GM12878 (cell line): Measurements from ENCODE around the gene MAN2A2. TPM values are rescaled to one million over a fixed set of nuclear protein-coding genes. Genes with fewer than 3 reads are reported as not detected.

Experiments used
- ATAC-seq: fragments of 200-7000 bp; cut with Tn5 transposase; 3 replicates; pipeline ENCODE4 v1.9.1; 2020; ENCODE audit warnings: mild to moderate bottlenecking, moderate library complexity
- BruUV-seq: library from RNA; stranded (reverse); fragments of 400-500 nt; replicated peaks from 2 replicates; lab custom pipeline; 2021; lab: Mats Ljungman, UMichigan
- CTCF ChIA-PET: fragments of 300-600 bp; sonication (Branson Sonifier 250); formaldehyde crosslinking; extraction: SDS; loops from one replicate; lab custom pipeline; 2021; ENCODE audit warnings: inconsistent platforms; lab: Yijun Ruan, JAX
- POLR2A ChIA-PET: fragments of 350-600 bp; formaldehyde crosslinking; extraction: SDS; loops from one replicate; lab custom pipeline; 2021; ENCODE audit warnings: inconsistent platforms; lab: Charles Lee
- RAD21 ChIA-PET: fragments of 300-600 bp; sonication (Branson Sonifier 250); formaldehyde crosslinking; loops from one replicate; lab custom pipeline; 2023; ENCODE audit warnings: antibody characterized with exemption; ENCODE audit not compliant: unreplicated experiment; lab: Charles Lee
- SMC1A ChIA-PET: fragments of 300-600 bp; sonication (Branson Sonifier 250); formaldehyde crosslinking; loops from one replicate; lab custom pipeline; 2023; ENCODE audit not compliant: unreplicated experiment, uncharacterized antibody; lab: Charles Lee
- DNase-seq: peaks from one replicate; pipeline ENCODE4 v3.0.0-alpha.2; 2011; ENCODE audit warnings: low read depth, low spot score
- FAIRE-seq: peaks from 3 replicates; lab custom pipeline; 2011; peaks lifted over from hg19 to GRCh38; lab: Jason Lieb, UNC
- H2AFZ ChIP-seq: 2 replicates; pipeline ENCODE4 v1.6.0; 2011; ENCODE audit warnings: low read depth, low read length, control low read depth; ENCODE audit not compliant: control insufficient read depth
- H3K27ac ChIP-seq: 2 replicates; pipeline ENCODE4 v1.5.1; 2011; ENCODE audit warnings: control low read depth; ENCODE audit not compliant: control insufficient read depth, insufficient read depth
- H3K27me3 ChIP-seq, 2 experiments: replicated peaks in 1 of 2; 2 replicates each; pipeline versions ENCODE4 v1.6.0 to v1.6.1; 2011; ENCODE audit warnings: low read length in 1 of 2; ENCODE audit not compliant: control insufficient read depth in 2 of 2, insufficient read depth in 2 of 2
- H3K36me3 ChIP-seq, 2 experiments: 2 replicates each; pipeline ENCODE4 v1.5.1; 2011; ENCODE audit warnings: low read length in 1 of 2; ENCODE audit not compliant: control insufficient read depth in 2 of 2, insufficient read depth in 2 of 2
- H3K4me1 ChIP-seq: 2 replicates; pipeline ENCODE4 v1.6.1; 2011; ENCODE audit warnings: mild to moderate bottlenecking, low read length, moderate library complexity, mixed read lengths; ENCODE audit not compliant: control insufficient read depth, insufficient read depth
- H3K4me2 ChIP-seq: 2 replicates; pipeline ENCODE4 v1.6.0; 2011; ENCODE audit warnings: control low read depth; ENCODE audit not compliant: control insufficient read depth, insufficient read depth
- H3K4me3 ChIP-seq: fragments of 200-600 bp; sonication (generic); 2 replicates; pipeline ENCODE4 v1.5.1; 2016
- H3K79me2 ChIP-seq: 2 replicates; pipeline ENCODE4 v1.6.0; 2011; ENCODE audit warnings: low read length; ENCODE audit not compliant: control insufficient read depth, insufficient read depth
- H3K9ac ChIP-seq: 2 replicates; pipeline ENCODE4 v1.8.0; 2011; ENCODE audit warnings: low read length, control low read depth, mixed read lengths; ENCODE audit not compliant: control insufficient read depth, insufficient read depth
- H3K9me3 ChIP-seq: replicated peaks from 3 replicates; pipeline ENCODE4 v1.5.1; 2011; ENCODE audit warnings: mild to moderate bottlenecking, low read length; ENCODE audit not compliant: control insufficient read depth, insufficient read depth
- H4K20me1 ChIP-seq: 2 replicates; pipeline ENCODE4 v1.6.0; 2011; ENCODE audit not compliant: control insufficient read depth, insufficient read depth
- CUX1 ChIP-seq: IDR thresholded peaks from 2 replicates; pipeline ENCODE4 v1.6.1; 2012; ENCODE audit warnings: improper control_type of control experiment, low read depth, low read length; ENCODE audit not compliant: insufficient replicate concordance
- IRF3 ChIP-seq: fragments of 450-650 bp; IDR thresholded peaks from 2 replicates; pipeline ENCODE4 v1.6.1; 2014; ENCODE audit warnings: mild to moderate bottlenecking
- MYB ChIP-seq: fragments of 150-350 bp; IDR thresholded peaks from 2 replicates; pipeline ENCODE4 v1.6.1; 2014; ENCODE audit warnings: mild to moderate bottlenecking, low read depth, low read length, borderline replicate concordance
- PAX5 ChIP-seq: IDR thresholded peaks from 2 replicates; pipeline ENCODE4 v1.6.1; 2011; ENCODE audit warnings: low read depth, low read length, borderline replicate concordance
- SMARCA5 ChIP-seq: fragments of 450-650 bp; IDR thresholded peaks from 2 replicates; pipeline ENCODE4 v1.6.1; 2017; ENCODE audit warnings: mild to moderate bottlenecking
- USF1 ChIP-seq: IDR thresholded peaks from 2 replicates; pipeline ENCODE4 v1.6.1; 2011; ENCODE audit warnings: borderline replicate concordance, low read depth, mild to moderate bottlenecking, moderate library complexity, mixed read lengths, low read length; ENCODE audit not compliant: insufficient read depth; ENCODE audit errors: extremely low read length
- ZBED1 ChIP-seq: IDR thresholded peaks from 2 replicates; pipeline ENCODE4 v1.6.1; 2016; ENCODE audit warnings: borderline replicate concordance
- WGBS: methylation state at CpG from one replicate; pipeline ENCODE4 v1.1.6; 2016; ENCODE audit warnings: low lambda C conversion rate; ENCODE audit not compliant: insufficient replicate concordance, insufficient coverage; ENCODE audit errors: missing lambda C conversion rate; 5-methylcytosine and 5-hydroxymethylcytosine counted together
- in situ Hi-C: fragments of 300-500 bp; cut with MboI; formaldehyde crosslinking; loops from 9 replicates; pipeline ENCODE4 v1.14.3; 2018; ENCODE audit warnings: mixed read lengths
- intact Hi-C: fragments of 100-400 bp; cut with micrococcal nuclease; formaldehyde crosslinking; loops from one replicate; pipeline ENCODE4 v1.14.2; 2022; ENCODE audit not compliant: unreplicated experiment
- polyA plus RNA-seq, 11 experiments: library from polyadenylated mRNA; depleted of rRNA in 4 of 11; unstranded in 6 of 11; stranded (reverse) in 5 of 11; fragments of >200 nt; fragmentation: Nextera tagmentation in 4 of 11; fragmentation: Illumina TruSeq in 1 of 11; extraction: Ambion mirVana in 4 of 11; extraction: Trizol in 1 of 11; gene quantifications; 1 replicate in 1 of 11; 2 replicates in 10 of 11; pipeline versions ENCODE4 v1.2.1 to v1.2.3, GENCODE V29; 2011 to 2016; ENCODE audit warnings: inconsistent platforms in 2 of 11, missing spikeins in 2 of 11, low read depth in 1 of 11
- total RNA-seq, 4 experiments: library from RNA; depleted of rRNA in 3 of 4; stranded (reverse); fragments of >200 nt in 3 of 4; fragmentation: Illumina TruSeq in 1 of 4; extraction: Trizol in 1 of 4; gene quantifications; 2 replicates each; pipeline versions ENCODE4 v1.2.1 to v1.2.3, GENCODE V29; 2013 to 2021

The MAN2A2 gene
- total and polyA plus RNA-seq, 10 of the 15 experiments (the other 5 are each of a cell fraction or from before 2014, with no cell fraction given): 4.2 to 79.4 (median 23.2) TPM

GRCh38 chr15:90947577-90948357, 44.7 kb downstream of the MAN2A2 start (continued):
- no peak for TF ChIP-seq IRF3

GRCh38 chr15:90948506-90948905, 45.4 kb downstream of the MAN2A2 start:
- Histone ChIP-seq H3K36me3 (peaks cover 23 to 31% of the 10 kb centered on the region in 2 experiments), H3K4me2 (no peak overlapping the region), H3K4me1 (no peaks in the 10 kb centered on the region), H3K9ac (no peak overlapping the region), H3K9me3 (no peaks in the 10 kb centered on the region), H3K79me2 (no peaks in the 10 kb centered on the region), H4K20me1 (no peaks in the 10 kb centered on the region), H3K4me3 (no peak overlapping the region), H3K27me3 (no peaks in the 10 kb centered on the region), H2AFZ (no peak overlapping the region), H3K27ac (no peak overlapping the region)
- 97% methylated on average over 8 of the region's 8 CpGs for WGBS
- DNase-seq (no peak), ATAC-seq (no peak), FAIRE-seq (no peak)
- in situ Hi-C loops (no loop called here), intact Hi-C loops (no loop called here)
- ChIA-PET CTCF (no interaction called here), POLR2A (interaction anchor here (0.6 to 1.4 kb wide), 3 partner anchors 8 to 30 kb away, joined by 3 to 5 read pairs (median 4); no protein-coding TSS in a partner anchor), SMC1A (interaction anchor here (0.8 kb wide), 1 partner anchor 10 kb away, joined by 3 read pairs; no protein-coding TSS in a partner anchor), RAD21 (no interaction called here)
- no peak for TF ChIP-seq SMARCA5
- no peak for TF ChIP-seq CUX1
- no peak for TF ChIP-seq ZBED1
- TF ChIP-seq PAX5: no peak
- TF ChIP-seq USF1: no peak
- TF ChIP-seq MYB: no peak
- BruUV-seq: no TSS peak
